Ishikawa (cell line): Measurements from ENCODE around the gene NACC2.

Source experiments
- CEBPB ChIP-seq: IDR thresholded peaks from 2 replicates; pipeline ENCODE4 v1.6.1; 2012
- CREB1 ChIP-seq: IDR thresholded peaks from 2 replicates; pipeline ENCODE4 v1.6.1; 2012; ENCODE audit warnings: low read depth
- EGR1 ChIP-seq: IDR thresholded peaks from 2 replicates; pipeline ENCODE4 v1.6.1; 2012
- EP300 ChIP-seq: IDR thresholded peaks from 2 replicates; pipeline ENCODE4 v1.6.1; 2012; ENCODE audit warnings: borderline replicate concordance
- FOXM1 ChIP-seq: IDR thresholded peaks from 2 replicates; pipeline ENCODE4 v1.6.1; 2012; ENCODE audit warnings: low read depth, borderline replicate concordance
- MAX ChIP-seq: IDR thresholded peaks from 2 replicates; pipeline ENCODE4 v1.6.1; 2012
- NFIC ChIP-seq: IDR thresholded peaks from 2 replicates; pipeline ENCODE4 v1.6.1; 2012
- RAD21 ChIP-seq: IDR thresholded peaks from 2 replicates; pipeline ENCODE4 v1.6.1; 2012; ENCODE audit warnings: low read depth
- REST ChIP-seq: IDR thresholded peaks from 2 replicates; pipeline ENCODE4 v1.6.1; 2012; ENCODE audit warnings: low read depth, mild to moderate bottlenecking
- TAF1 ChIP-seq: IDR thresholded peaks from 2 replicates; pipeline ENCODE4 v1.6.1; 2012; ENCODE audit warnings: low read depth, mild to moderate bottlenecking
- TCF12 ChIP-seq: IDR thresholded peaks from 2 replicates; pipeline ENCODE4 v1.6.1; 2012; ENCODE audit warnings: low read depth
- TEAD4 ChIP-seq: IDR thresholded peaks from 2 replicates; pipeline ENCODE4 v1.6.1; 2012
- USF1 ChIP-seq: IDR thresholded peaks from 2 replicates; pipeline ENCODE4 v1.6.1; 2012
- YY1 ChIP-seq: IDR thresholded peaks from 2 replicates; pipeline ENCODE4 v1.6.1; 2012; ENCODE audit warnings: low read depth
- ZBTB7A ChIP-seq: IDR thresholded peaks from 2 replicates; pipeline ENCODE4 v1.6.1; 2012; ENCODE audit warnings: low read depth

NACC2 gene

GRCh38 chr9:136142859-136143214, 47.7 kb upstream of the NACC2 start:
- TF ChIP-seq TAF1 (no peak), CEBPB (no peak), REST (no peak), TEAD4 (no peak), ZBTB7A (no peak), FOXM1 (no peak), YY1 (no peak), MAX (no peak), NFIC (no peak), USF1 (no peak), EGR1 (no peak), TCF12 (no peak), CREB1 (no peak), RAD21 (no peak), EP300 (no peak)

- TF ChIP-seq CEBPB: no peak
- TF ChIP-seq MAX: no peak
- TF ChIP-seq TAF1: no peak
- TF ChIP-seq NFIC: 0 out of 2 replicates have a peak, but pooled peaks have one; percentile 1
These were observed 47.3 kb upstream of the NACC2 start for GRCh38 chr9:136142414-136142796.

GRCh38 chr9:136141682-136142413, 46.8 kb upstream of the NACC2 start:
- TF ChIP-seq CREB1 (no peak), TEAD4 (no peak), EGR1 (no peak), TCF12 (no peak; the same call in none of the 2 replicates), NFIC (peak; percentile 24; the same call in 1 of the 2 replicates), EP300 (peak; percentile 17; the same call in 1 of the 2 replicates), YY1 (peak; percentile 62; the same call in 1 of the 2 replicates), CEBPB (no peak; the same call in 1 of the 2 replicates), RAD21 (no peak), MAX (peak; percentile 19; the same call in 1 of the 2 replicates), TAF1 (no peak)

- TF ChIP-seq TEAD4 (0 out of 2 replicates have a peak, but pooled peaks have one; percentile 30), TCF12 (peak; percentile 50; the same call in 1 of the 2 replicates), TAF1 (no peak), FOXM1 (no peak), NFIC (peak; percentile 60), EP300 (peak; percentile 76)
These were observed 45.9 kb upstream of the NACC2 start for GRCh38 chr9:136140966-136141365.

GRCh38 chr9:136140046-136140445, 45.0 kb upstream of the NACC2 start:
- TF ChIP-seq ZBTB7A (no peak), TCF12 (no peak), RAD21 (no peak), REST (no peak), FOXM1 (no peak), EP300 (no peak), CEBPB (no peak), MAX (no peak), CREB1 (no peak), TEAD4 (no peak)

- TF ChIP-seq CREB1 (no peak), YY1 (no peak), FOXM1 (no peak), RAD21 (peak; percentile 66)
These were observed 43.5 kb upstream of the NACC2 start for GRCh38 chr9:136138566-136138965.
